Calu3 (cell line): ENCODE results near the gene ASTN1. TPM values are rescaled to one million over a fixed set of nuclear protein-coding genes. Genes with fewer than 3 reads are reported as not detected.

Experiments
- BruUV-seq: library from RNA; stranded (reverse); fragments of 400-500 nt; replicated peaks from 2 replicates; lab custom pipeline; 2021; lab: Mats Ljungman, UMichigan
- CTCF ChIA-PET: fragments of 300-600 bp; sonication (Branson Sonifier 250); formaldehyde crosslinking; loops from one replicate; lab custom pipeline; 2022; ENCODE audit warnings: antibody characterized with exemption; lab: Charles Lee
- DNase-seq: peaks from one replicate; pipeline ENCODE4 v3.0.0; 2022
- H3K27ac Mint-ChIP-seq: one replicate; pipeline ENCODE4 v1.8.0; 2022; ENCODE audit warnings: mixed read lengths; ENCODE audit not compliant: unreplicated experiment
- H3K27me3 Mint-ChIP-seq: one replicate; pipeline ENCODE4 v1.8.0; 2022; ENCODE audit warnings: mixed read lengths; ENCODE audit not compliant: unreplicated experiment
- H3K36me3 Mint-ChIP-seq: one replicate; pipeline ENCODE4 v1.8.0; 2022; ENCODE audit warnings: mild to moderate bottlenecking, moderate library complexity, mixed read lengths; ENCODE audit not compliant: insufficient read depth, unreplicated experiment
- H3K4me1 Mint-ChIP-seq: one replicate; pipeline ENCODE4 v1.8.0; 2022; ENCODE audit warnings: mild to moderate bottlenecking, low read depth, mixed read lengths; ENCODE audit not compliant: unreplicated experiment
- H3K4me3 Mint-ChIP-seq: one replicate; pipeline ENCODE4 v1.8.0; 2022; ENCODE audit warnings: mild to moderate bottlenecking, low read depth, moderate library complexity, mixed read lengths; ENCODE audit not compliant: unreplicated experiment
- H3K9me3 Mint-ChIP-seq: one replicate; pipeline ENCODE4 v1.8.0; 2022; ENCODE audit warnings: low read depth, mixed read lengths; ENCODE audit not compliant: unreplicated experiment
- intact Hi-C: fragments of 100-400 bp; cut with micrococcal nuclease; formaldehyde crosslinking; loops from one replicate; pipeline ENCODE4 v1.10.0; 2022; ENCODE audit not compliant: unreplicated experiment
- total RNA-seq: library from RNA; stranded (reverse); gene quantifications from 2 replicates; pipeline ENCODE4 v1.2.3, GENCODE V29; 2022
- TF ChIP-seq, protein P1 (sequence below): fragments of 200-600 bp; IDR thresholded peaks from one replicate; pipeline ENCODE4 v1.8.0; 2022; ENCODE audit warnings: antibody characterized with exemption; ENCODE audit not compliant: unreplicated experiment

Gene ASTN1
- total RNA-seq, 1 experiment from 2014 or later = not detected

DNA sequence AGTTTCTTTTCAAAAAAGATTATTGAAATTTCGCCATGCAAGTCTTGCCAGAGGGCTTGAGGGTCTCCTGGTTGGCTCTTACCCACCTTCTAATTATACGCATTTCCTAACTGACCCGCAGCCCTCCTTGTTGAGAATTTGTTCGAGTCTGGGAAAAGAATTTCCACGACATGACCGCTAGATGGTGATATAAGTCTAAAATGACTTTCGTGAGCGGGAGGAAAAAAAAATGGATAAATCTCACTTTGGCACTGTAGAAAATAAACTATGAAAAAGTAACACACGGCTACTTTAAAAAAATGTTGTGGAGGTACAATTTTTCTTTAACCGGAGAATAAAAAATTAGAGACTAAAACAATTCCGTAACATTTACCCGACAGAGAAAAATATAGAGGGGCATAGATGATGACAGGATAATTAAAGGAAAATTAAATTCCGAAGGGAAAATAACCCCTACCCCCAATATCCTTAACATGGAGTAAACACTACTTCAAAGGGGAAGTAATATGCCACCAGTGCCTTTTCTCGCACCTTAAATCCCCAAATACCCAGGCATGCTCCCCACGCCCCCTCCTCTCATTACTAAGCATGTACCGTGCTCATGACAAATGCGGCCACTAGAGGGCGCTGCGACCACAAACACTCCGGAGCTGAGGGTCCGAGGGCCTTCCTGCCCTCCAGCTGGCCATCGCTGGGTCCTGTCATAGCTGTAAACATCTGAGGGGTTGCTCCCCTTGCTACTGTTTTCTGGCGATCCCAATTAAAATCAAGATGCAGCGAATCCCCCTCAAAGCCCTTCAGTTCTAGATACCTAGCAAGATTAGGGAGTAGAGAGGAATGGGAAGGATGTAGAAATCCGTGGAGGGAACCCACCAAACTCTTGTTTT, 266.9 kb downstream of the ASTN1 start:
- Mint-ChIP-seq H3K9me3 (no peaks in the 10 kb centered on the region), H3K4me1 (peaks cover 10% of the 10 kb centered on the region), H3K27ac (no peak overlapping the region), H3K4me3 (peak overlapping the region; percentile 3), H3K27me3 (peaks cover 86% of the 10 kb centered on the region), H3K36me3 (no peaks in the 10 kb centered on the region)
- TF ChIP-seq, protein P1, sequence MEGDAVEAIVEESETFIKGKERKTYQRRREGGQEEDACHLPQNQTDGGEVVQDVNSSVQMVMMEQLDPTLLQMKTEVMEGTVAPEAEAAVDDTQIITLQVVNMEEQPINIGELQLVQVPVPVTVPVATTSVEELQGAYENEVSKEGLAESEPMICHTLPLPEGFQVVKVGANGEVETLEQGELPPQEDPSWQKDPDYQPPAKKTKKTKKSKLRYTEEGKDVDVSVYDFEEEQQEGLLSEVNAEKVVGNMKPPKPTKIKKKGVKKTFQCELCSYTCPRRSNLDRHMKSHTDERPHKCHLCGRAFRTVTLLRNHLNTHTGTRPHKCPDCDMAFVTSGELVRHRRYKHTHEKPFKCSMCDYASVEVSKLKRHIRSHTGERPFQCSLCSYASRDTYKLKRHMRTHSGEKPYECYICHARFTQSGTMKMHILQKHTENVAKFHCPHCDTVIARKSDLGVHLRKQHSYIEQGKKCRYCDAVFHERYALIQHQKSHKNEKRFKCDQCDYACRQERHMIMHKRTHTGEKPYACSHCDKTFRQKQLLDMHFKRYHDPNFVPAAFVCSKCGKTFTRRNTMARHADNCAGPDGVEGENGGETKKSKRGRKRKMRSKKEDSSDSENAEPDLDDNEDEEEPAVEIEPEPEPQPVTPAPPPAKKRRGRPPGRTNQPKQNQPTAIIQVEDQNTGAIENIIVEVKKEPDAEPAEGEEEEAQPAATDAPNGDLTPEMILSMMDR = peak; percentile 97
- DNase-seq = peak; percentile 63
- BruUV-seq = no TSS peak
- intact Hi-C loops = loop anchor here (1.0 to 5.0 kb wide), 7 partner anchors 285 to 1049 kb away; no protein-coding TSS in a partner anchor
- CTCF ChIA-PET = interaction anchor here (0.6 to 1.9 kb wide), 4 partner anchors 284 to 1016 kb away, joined by 3 to 7 read pairs (median 3); no protein-coding TSS in a partner anchor

DNA sequence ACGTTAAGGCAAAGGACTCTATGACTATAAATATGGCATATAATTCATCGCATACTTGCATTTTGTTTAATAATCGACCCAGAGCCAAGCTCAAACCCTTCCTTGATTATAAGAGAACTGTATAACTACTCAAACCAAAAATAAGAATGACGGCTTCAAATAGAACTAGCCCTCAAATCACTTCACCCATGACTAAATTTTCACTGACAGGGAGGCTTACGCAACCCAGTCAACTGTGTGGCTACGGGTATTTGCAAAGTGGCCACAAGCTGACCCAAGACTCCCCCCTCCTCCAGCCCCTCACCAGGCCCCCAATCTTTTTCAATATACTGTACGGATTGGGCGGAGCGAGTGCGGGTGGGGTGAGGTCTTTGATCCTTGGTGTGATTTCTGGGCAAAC, 268.3 kb downstream of the ASTN1 start:
- no peaks in the 10 kb centered on the region for H3K9me3 Mint-ChIP-seq
- DNase-seq = no peak
- intact Hi-C loops = loop anchor here (2.0 to 5.0 kb wide), 3 partner anchors 361 to 1031 kb away; no protein-coding TSS in a partner anchor
- H3K27ac Mint-ChIP-seq = no peak overlapping the region
- no peak overlapping the region for H3K4me3 Mint-ChIP-seq
- peaks cover 95% of the 10 kb centered on the region for H3K27me3 Mint-ChIP-seq
- CTCF ChIA-PET = no interaction called here
- BruUV-seq = no TSS peak
- peaks cover 10% of the 10 kb centered on the region for H3K4me1 Mint-ChIP-seq
- H3K36me3 Mint-ChIP-seq = no peaks in the 10 kb centered on the region
- TF ChIP-seq, protein P1 = no peak

- TF ChIP-seq, protein P1 = no peak
- intact Hi-C loops = no loop called here
- H3K27ac Mint-ChIP-seq = no peak overlapping the region
- peaks cover 88% of the 10 kb centered on the region for H3K27me3 Mint-ChIP-seq
- H3K36me3 Mint-ChIP-seq = no peaks in the 10 kb centered on the region
- peaks cover 10% of the 10 kb centered on the region for H3K4me1 Mint-ChIP-seq
- H3K4me3 Mint-ChIP-seq = no peak overlapping the region
- no TSS peak for BruUV-seq
- DNase-seq = no peak
- no peaks in the 10 kb centered on the region for H3K9me3 Mint-ChIP-seq
- CTCF ChIA-PET = no interaction called here
Measured at GRCh38 chr1:176894450-176894849, 270.1 kb downstream of the ASTN1 start.

DNA sequence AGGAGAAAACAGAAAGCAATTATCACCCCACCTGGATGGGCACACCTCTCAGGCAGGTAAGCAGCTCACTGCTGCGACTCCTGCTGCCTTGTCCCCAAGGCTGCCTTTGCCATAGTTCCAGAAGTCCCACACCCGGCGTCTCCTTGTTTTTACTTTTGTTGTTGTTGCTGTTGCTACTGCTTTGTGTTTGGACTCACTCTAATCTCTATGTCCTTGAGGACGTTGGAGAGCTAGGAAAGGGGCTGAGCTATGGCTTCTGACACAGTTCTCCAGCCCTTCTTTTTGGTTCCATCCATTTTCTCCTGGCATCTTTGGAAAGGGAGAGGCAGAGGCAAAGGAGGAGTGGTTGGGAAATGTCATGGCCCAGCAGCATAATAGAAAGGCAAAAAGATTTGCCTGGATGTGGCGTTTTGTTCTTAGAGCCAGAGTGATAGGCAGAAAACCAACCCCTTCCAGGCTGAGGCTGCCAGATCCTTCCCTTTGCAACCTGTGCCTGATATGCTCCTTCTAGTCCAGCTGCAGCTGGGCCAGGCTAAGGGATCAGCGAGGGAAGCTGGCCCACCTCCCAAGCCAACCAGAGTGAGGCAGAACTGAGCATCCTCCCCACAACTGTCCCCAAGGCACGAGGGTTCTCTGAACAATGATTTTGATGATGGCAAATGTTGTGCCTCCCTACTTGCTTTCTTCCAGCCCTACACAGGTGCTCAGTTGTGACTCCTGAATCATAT, 270.7 kb downstream of the ASTN1 start:
- BruUV-seq = no TSS peak
- Mint-ChIP-seq H3K4me3 (no peak overlapping the region), H3K27ac (no peak overlapping the region), H3K9me3 (no peaks in the 10 kb centered on the region), H3K36me3 (no peaks in the 10 kb centered on the region), H3K4me1 (peaks cover 10% of the 10 kb centered on the region), H3K27me3 (peaks cover 84% of the 10 kb centered on the region)
- TF ChIP-seq, protein P1 = no peak
- intact Hi-C loops = no loop called here
- no peak for DNase-seq
- CTCF ChIA-PET = interaction anchor here (1.1 kb wide), 1 partner anchor 326 kb away, joined by 3 read pairs; no protein-coding TSS in a partner anchor
